ENCODE results near the gene ABHD5.
"Not testable (repeated sequence)": the region's sequence is repeated elsewhere in the genome, so short reads cannot be mapped to it uniquely, and the experiment has no call there.

The ABHD5 gene

GRCh38 chr3:43690400-43691119, at the start of gene ABHD5:
Gene ABHD5 (plus strand): TSS chr3:43690938. CDS start chr3:43690993, 55 bp downstream.
- peak; percentile 72 for DNase-seq

GRCh38 chr3:43641306-43642114, 49.2 kb upstream of the ABHD5 start:
- DNase-seq: no peak

- DNase-seq: no peak
Measured at GRCh38 chr3:43644443-43644842, 46.3 kb upstream of the ABHD5 start.

- no peak for DNase-seq
Measured at GRCh38 chr3:43647331-43648166, 43.2 kb upstream of the ABHD5 start.

GRCh38 chr3:43648957-43649356, 41.8 kb upstream of the ABHD5 start:
- DNase-seq: no peak

GRCh38 chr3:43649365-43649968, 41.3 kb upstream of the ABHD5 start:
- DNase-seq: no peak

- DNase-seq: no peak
Measured at GRCh38 chr3:43650345-43650744, 40.4 kb upstream of the ABHD5 start.

- not testable (repeated sequence) for DNase-seq
Measured at GRCh38 chr3:43656390-43656789, 34.3 kb upstream of the ABHD5 start.

- DNase-seq: no peak
Measured at GRCh38 chr3:43659250-43659880, 31.4 kb upstream of the ABHD5 start.

GRCh38 chr3:43661376-43661775, 29.4 kb upstream of the ABHD5 start:
- not testable (repeated sequence) for DNase-seq

- DNase-seq: not testable (repeated sequence)
Measured at GRCh38 chr3:43665011-43665410, 25.7 kb upstream of the ABHD5 start.

- DNase-seq: no peak
Measured at GRCh38 chr3:43670635-43671522, 19.9 kb upstream of the ABHD5 start.

GRCh38 chr3:43674345-43675085, 16.2 kb upstream of the ABHD5 start:
- no peak for DNase-seq

- DNase-seq: no peak
Measured at GRCh38 chr3:43675593-43675992, 15.1 kb upstream of the ABHD5 start.

GRCh38 chr3:43676441-43676840, 14.3 kb upstream of the ABHD5 start:
- DNase-seq: no peak

GRCh38 chr3:43678375-43678774, 12.4 kb upstream of the ABHD5 start:
- DNase-seq: not testable (repeated sequence)

- not testable (repeated sequence) for DNase-seq
Measured at GRCh38 chr3:43678887-43679449, 11.8 kb upstream of the ABHD5 start.

- DNase-seq: not testable (repeated sequence)
Measured at GRCh38 chr3:43680857-43681256, 9.9 kb upstream of the ABHD5 start.

- DNase-seq: no peak
Measured at GRCh38 chr3:43684944-43685343, 5.8 kb upstream of the ABHD5 start.

GRCh38 chr3:43685921-43686320, 4.8 kb upstream of the ABHD5 start:
- DNase-seq: no peak

Measured in NCI-H510A treated with DMSO at 0.1 percent for 48 hours (cell line).